GM18873 (cell line): ENCODE results near the gene STX16.
"Not testable (repeated sequence)": the region's sequence is repeated elsewhere in the genome, so short reads cannot be mapped to it uniquely, and the experiment has no call there.

Experiments
- ATAC-seq: cut with Tn5 transposase; IDR thresholded peaks from one replicate; pipeline ENCODE4 v1.9.1; 2021; ENCODE audit warnings: mild to moderate bottlenecking, moderate library complexity, moderate number of reproducible peaks; ENCODE audit not compliant: unreplicated experiment, low FRiP score

STX16 gene

GRCh38 chr20:58718121-58718563, 67.1 kb downstream of the STX16 start:
- ATAC-seq, result no peak

- no peak for ATAC-seq
Observed at GRCh38 chr20:58718729-58719128, 67.6 kb downstream of the STX16 start.

- ATAC-seq, result no peak
Observed at GRCh38 chr20:58719258-58719657, 68.2 kb downstream of the STX16 start.

GRCh38 chr20:58719971-58720371, 68.9 kb downstream of the STX16 start:
- ATAC-seq, result no peak

GRCh38 chr20:58720890-58721289, 69.8 kb downstream of the STX16 start:
- ATAC-seq, result no peak

GRCh38 chr20:58721951-58722778, 71.1 kb downstream of the STX16 start:
- ATAC-seq, result no peak

GRCh38 chr20:58722877-58723627, 72.0 kb downstream of the STX16 start:
- ATAC-seq, result no peak

- no peak for ATAC-seq
Observed at GRCh38 chr20:58723628-58723984, 72.5 kb downstream of the STX16 start.

- not testable (repeated sequence) for ATAC-seq
Observed at GRCh38 chr20:58726156-58726555, 75.1 kb downstream of the STX16 start.
